Liver (tissue), 9 donors: ENCODE results near the gene ASPG. TPM values are rescaled to one million over a fixed set of nuclear protein-coding genes. Genes with fewer than 3 reads are reported as not detected.

ENCODE experiments used
- DNase-seq: peaks from one replicate; pipeline ENCODE4 v3.0.0-alpha.2; 2017; ENCODE audit warnings: low spot score
- H3K27ac ChIP-seq, 2 donors: one replicate each; pipeline ENCODE4 v1.7.0; 2013; ENCODE audit warnings: inconsistent platforms in 2 of 2, low read length in 2 of 2, control low read depth in 1 of 2, low read depth in 1 of 2, mild to moderate bottlenecking in 1 of 2
- H3K27me3 ChIP-seq, 4 donors: one replicate each; pipeline versions ENCODE4 v1.6.1 to v1.7.0; 2013; ENCODE audit warnings: low read length in 3 of 4, inconsistent platforms in 1 of 4, mild to moderate bottlenecking in 1 of 4, moderate library complexity in 1 of 4; ENCODE audit not compliant: control insufficient read depth in 4 of 4, insufficient read depth in 4 of 4
- H3K36me3 ChIP-seq, 4 donors: one replicate each; pipeline versions ENCODE4 v1.6.1 to v1.7.0; 2013; ENCODE audit warnings: low read length in 3 of 4, mild to moderate bottlenecking in 3 of 4, low read depth in 1 of 4, moderate library complexity in 1 of 4; ENCODE audit not compliant: control insufficient read depth in 4 of 4, insufficient read depth in 3 of 4
- H3K4me1 ChIP-seq, 4 donors: one replicate each; pipeline versions ENCODE4 v1.6.1 to v1.7.0; 2013; ENCODE audit warnings: low read length in 3 of 4, mild to moderate bottlenecking in 3 of 4, moderate library complexity in 1 of 4; ENCODE audit not compliant: control insufficient read depth in 4 of 4, insufficient read depth in 4 of 4
- H3K4me3 ChIP-seq, 3 donors: one replicate each; pipeline versions ENCODE4 v1.6.1 to v1.7.0; 2013; ENCODE audit warnings: low read length in 3 of 3, control low read depth in 1 of 3, low read depth in 1 of 3, mild to moderate bottlenecking in 1 of 3
- H3K9ac ChIP-seq, 2 donors: one replicate each; pipeline ENCODE4 v1.7.0; 2013; ENCODE audit warnings: low read length in 2 of 2, mild to moderate bottlenecking in 2 of 2, moderate library complexity in 2 of 2, control low read depth in 1 of 2, low read depth in 1 of 2
- H3K9me3 ChIP-seq, 4 donors: one replicate each; pipeline versions ENCODE4 v1.6.1 to v1.7.0; 2013; ENCODE audit warnings: low read length in 3 of 4; ENCODE audit not compliant: control insufficient read depth in 4 of 4
- ATF3 ChIP-seq: IDR thresholded peaks from 2 replicates; pipeline ENCODE4 v1.6.1; 2016; ENCODE audit warnings: antibody characterized with exemption
- CTCF ChIP-seq: fragments of 150-350 bp; IDR thresholded peaks from 2 replicates; pipeline ENCODE4 v1.5.1; 2017; ENCODE audit warnings: improper control_type of control experiment, low read depth, low read length; ENCODE audit not compliant: missing input control
- FOXA2 ChIP-seq: IDR thresholded peaks from 2 replicates; pipeline ENCODE4 v1.6.1; 2016; ENCODE audit warnings: antibody characterized with exemption
- GABPA ChIP-seq, 2 donors: IDR thresholded peaks in 1 of 2; conservative IDR thresholded peaks in 1 of 2; 2 replicates each; pipeline ENCODE4 v1.6.1; 2016; ENCODE audit warnings: antibody characterized with exemption in 2 of 2, mild to moderate bottlenecking in 1 of 2, moderate library complexity in 1 of 2
- HNF4A ChIP-seq, 2 donors: conservative IDR thresholded peaks; 2 replicates each; pipeline ENCODE4 v1.6.1; 2016; ENCODE audit warnings: antibody characterized with exemption in 2 of 2, mild to moderate bottlenecking in 2 of 2
- HNF4G ChIP-seq: IDR thresholded peaks from 2 replicates; pipeline ENCODE4 v1.6.1; 2016; ENCODE audit warnings: antibody characterized with exemption
- JUND ChIP-seq, 2 donors: IDR thresholded peaks; 2 replicates each; pipeline ENCODE4 v1.6.1; 2016; ENCODE audit warnings: antibody characterized with exemption in 2 of 2
- MAX ChIP-seq: IDR thresholded peaks from 2 replicates; pipeline ENCODE4 v1.6.1; 2016; ENCODE audit warnings: antibody characterized with exemption
- REST ChIP-seq: IDR thresholded peaks from 2 replicates; pipeline ENCODE4 v1.6.1; 2016; ENCODE audit warnings: antibody characterized with exemption, mild to moderate bottlenecking
- RXRA ChIP-seq, 2 donors: IDR thresholded peaks; 2 replicates each; pipeline ENCODE4 v1.6.1; 2017 to 2018; ENCODE audit warnings: antibody characterized with exemption in 2 of 2, mild to moderate bottlenecking in 1 of 2
- SP1 ChIP-seq: IDR thresholded peaks from 2 replicates; pipeline ENCODE4 v1.6.1; 2018; ENCODE audit warnings: antibody characterized with exemption, mild to moderate bottlenecking
- TAF1 ChIP-seq: conservative IDR thresholded peaks from 2 replicates; pipeline ENCODE4 v1.6.1; 2016; ENCODE audit warnings: antibody characterized with exemption, mild to moderate bottlenecking
- YY1 ChIP-seq: IDR thresholded peaks from 2 replicates; pipeline ENCODE4 v1.6.1; 2016; ENCODE audit warnings: antibody characterized with exemption, mild to moderate bottlenecking
- ZBTB33 ChIP-seq: IDR thresholded peaks from 2 replicates; pipeline ENCODE4 v1.6.1; 2016; ENCODE audit warnings: antibody characterized with exemption
- WGBS: extraction: QIAGEN DNeasy Blood & Tissue Kit; methylation state at CpG from one replicate; pipeline ENCODE4 v1.1.7; 2013; 5-methylcytosine and 5-hydroxymethylcytosine counted together
- polyA plus RNA-seq, 2 donors: library from polyadenylated mRNA; stranded (reverse) in 1 of 2; unstranded in 1 of 2; fragments of 200-250 nt in 1 of 2; fragments of >200 nt in 1 of 2; fragmentation: Nextera tagmentation in 1 of 2; extraction: Ambion mirVana in 1 of 2; gene quantifications; one replicate each; pipeline versions ENCODE4 v1.2.1 to v1.2.3, GENCODE V29; 2013 to 2015
- total RNA-seq, 2 donors: library from RNA; depleted of rRNA; stranded (reverse); fragments of >200 nt; gene quantifications; one replicate each; pipeline ENCODE4 v1.2.3, GENCODE V29; 2014
- donor health status: healthy.
- donor health status: healthy.
- donor health status: healthy.
- donor health status: healthy.
- donor health status: healthy.

ASPG gene
- total and polyA plus RNA-seq, 4 donors = 42.4 to 158 (median 110) TPM

DNA sequence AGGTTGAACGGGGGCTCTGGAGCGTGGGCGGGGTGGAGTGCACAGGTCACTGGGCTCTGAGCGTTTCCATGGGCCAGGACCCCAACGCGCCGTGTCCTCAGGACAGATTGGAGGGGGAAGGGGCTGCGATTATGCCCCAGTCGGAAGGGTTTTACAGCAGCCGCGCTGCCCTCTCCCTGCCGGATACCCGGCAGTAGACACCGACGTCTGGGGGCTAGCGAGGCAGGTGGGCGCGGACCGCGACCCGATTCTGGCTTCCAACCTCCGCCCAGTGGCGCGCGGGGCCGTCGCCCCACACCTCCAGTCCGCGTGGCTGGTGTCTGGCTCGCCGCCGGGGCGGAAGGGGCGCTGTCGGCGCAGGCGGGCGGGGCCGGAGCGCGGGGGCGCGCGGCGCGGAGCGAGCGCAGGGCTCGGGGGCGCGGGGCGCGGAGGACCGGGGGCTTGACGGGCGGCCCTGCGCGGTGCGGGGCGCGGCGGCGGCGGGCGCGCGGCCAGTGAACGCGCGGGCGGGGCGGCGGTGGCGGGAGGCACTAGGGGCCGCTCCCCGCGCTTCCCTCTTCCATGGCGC, 50.5 kb downstream of the ASPG start:
- peak overlapping the region in 1 of 3 donors; percentile 42 for H3K4me3 ChIP-seq
- H3K27ac ChIP-seq = no peak overlapping the region
- no peak for DNase-seq
- H3K9ac ChIP-seq = no peak overlapping the region
- no peaks in the 10 kb centered on the region for H3K9me3 ChIP-seq
- H3K36me3 ChIP-seq = no peaks in the 10 kb centered on the region
- H3K4me1 ChIP-seq = peaks cover 13 to 40% (median 17%) of the 10 kb centered on the region in 4 donors
- TF ChIP-seq TAF1 (no peak), GABPA (IDR thresholded peaks at IDR 0.05 in 1 of 2, conservative IDR thresholded peaks at IDR 0.05 in 1 of 2) (no peak), SP1 (no peak), HNF4A (conservative IDR thresholded peaks at IDR 0.05) (no peak), ATF3 (no peak), CTCF (no peak), REST (no peak), YY1 (no peak), RXRA (IDR thresholded peaks at IDR 0.05) (no peak), MAX (no peak), JUND (IDR thresholded peaks at IDR 0.05) (no peak), FOXA2 (no peak), ZBTB33 (no peak), HNF4G (no peak)
- WGBS = 2% methylated on average over 78 of the region's 78 CpGs
- H3K27me3 ChIP-seq = peaks cover 0 to 19% (median 4%) of the 10 kb centered on the region in 4 donors
